IMR-90 (cell line): ENCODE data around the gene SARNP.

Experiments
- BHLHE40 ChIP-seq: fragments of 150-350 bp; IDR thresholded peaks from 2 replicates; pipeline ENCODE4 v1.6.1; 2016; ENCODE audit warnings: mild to moderate bottlenecking, low read depth, low read length
- CEBPB ChIP-seq: IDR thresholded peaks from 2 replicates; pipeline ENCODE4 v1.6.1; 2012; ENCODE audit warnings: low read depth, low read length, improper control_type of control experiment
- FOS ChIP-seq: fragments of 150-350 bp; IDR thresholded peaks from 2 replicates; pipeline ENCODE4 v1.6.1; 2016; ENCODE audit warnings: low read depth, low read length
- MAFK ChIP-seq: IDR thresholded peaks from 2 replicates; pipeline ENCODE4 v1.6.1; 2012; ENCODE audit warnings: low read depth, low read length, improper control_type of control experiment
- POLR2A ChIP-seq: IDR thresholded peaks from 2 replicates; pipeline ENCODE4 v1.6.1; 2012; ENCODE audit warnings: mild to moderate bottlenecking, low read depth, low read length
- RCOR1 ChIP-seq: IDR thresholded peaks from 2 replicates; pipeline ENCODE4 v1.6.1; 2012; ENCODE audit warnings: mild to moderate bottlenecking, low read length, improper control_type of control experiment; ENCODE audit not compliant: insufficient replicate concordance
- TF ChIP-seq, protein P1 (sequence below): conservative IDR thresholded peaks from 2 replicates; pipeline ENCODE4 v1.5.1; 2012; ENCODE audit warnings: mild to moderate bottlenecking, low read depth, low read length, improper control_type of control experiment

DNA sequence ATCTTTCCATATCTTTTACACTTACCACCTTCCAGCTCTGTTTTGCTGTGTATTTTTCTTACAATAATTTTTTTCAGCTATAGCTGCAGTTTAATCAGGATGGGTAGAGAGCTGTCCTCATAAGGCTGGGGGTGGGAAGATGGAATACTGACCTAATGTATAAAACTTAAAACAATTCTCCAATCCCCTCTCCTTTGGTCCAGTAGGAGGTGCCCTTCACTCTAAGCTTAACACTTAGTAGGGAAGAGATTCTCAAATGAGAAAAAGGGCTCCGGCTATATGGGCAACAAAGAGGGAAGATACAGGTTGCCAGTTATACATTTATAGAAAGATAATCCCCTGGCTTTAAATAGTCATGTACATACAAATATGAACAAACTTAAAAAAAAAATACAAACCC is 3.2 kb upstream of the SARNP start:
- TF ChIP-seq, protein P1, sequence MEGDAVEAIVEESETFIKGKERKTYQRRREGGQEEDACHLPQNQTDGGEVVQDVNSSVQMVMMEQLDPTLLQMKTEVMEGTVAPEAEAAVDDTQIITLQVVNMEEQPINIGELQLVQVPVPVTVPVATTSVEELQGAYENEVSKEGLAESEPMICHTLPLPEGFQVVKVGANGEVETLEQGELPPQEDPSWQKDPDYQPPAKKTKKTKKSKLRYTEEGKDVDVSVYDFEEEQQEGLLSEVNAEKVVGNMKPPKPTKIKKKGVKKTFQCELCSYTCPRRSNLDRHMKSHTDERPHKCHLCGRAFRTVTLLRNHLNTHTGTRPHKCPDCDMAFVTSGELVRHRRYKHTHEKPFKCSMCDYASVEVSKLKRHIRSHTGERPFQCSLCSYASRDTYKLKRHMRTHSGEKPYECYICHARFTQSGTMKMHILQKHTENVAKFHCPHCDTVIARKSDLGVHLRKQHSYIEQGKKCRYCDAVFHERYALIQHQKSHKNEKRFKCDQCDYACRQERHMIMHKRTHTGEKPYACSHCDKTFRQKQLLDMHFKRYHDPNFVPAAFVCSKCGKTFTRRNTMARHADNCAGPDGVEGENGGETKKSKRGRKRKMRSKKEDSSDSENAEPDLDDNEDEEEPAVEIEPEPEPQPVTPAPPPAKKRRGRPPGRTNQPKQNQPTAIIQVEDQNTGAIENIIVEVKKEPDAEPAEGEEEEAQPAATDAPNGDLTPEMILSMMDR = peak; percentile 43
- TF ChIP-seq FOS (no peak), POLR2A (no peak), MAFK (no peak), CEBPB (no peak), BHLHE40 (no peak), RCOR1 (no peak)
